Osteocyte (in vitro differentiated cells): ENCODE results near the gene PTGES. TPM values are rescaled to one million over a fixed set of nuclear protein-coding genes. Genes with fewer than 3 reads are reported as not detected.

ENCODE experiments used
- DNase-seq: peaks from one replicate; pipeline ENCODE4 v3.0.0; 2021; ENCODE audit warnings: mixed read lengths; ENCODE audit not compliant: unreplicated experiment; ENCODE audit errors: extremely low spot score
- H3K27ac Mint-ChIP-seq: one replicate; pipeline ENCODE4 v1.8.0; 2021; ENCODE audit warnings: mild to moderate bottlenecking, mixed read lengths; ENCODE audit not compliant: unreplicated experiment
- H3K27me3 Mint-ChIP-seq: one replicate; pipeline ENCODE4 v1.8.0; 2021; ENCODE audit warnings: mixed read lengths; ENCODE audit not compliant: unreplicated experiment
- H3K36me3 Mint-ChIP-seq: one replicate; pipeline ENCODE4 v1.8.0; 2021; ENCODE audit warnings: mixed read lengths; ENCODE audit not compliant: unreplicated experiment
- H3K4me1 Mint-ChIP-seq: one replicate; pipeline ENCODE4 v1.8.0; 2021; ENCODE audit warnings: mixed read lengths; ENCODE audit not compliant: unreplicated experiment
- H3K4me3 Mint-ChIP-seq: one replicate; pipeline ENCODE4 v1.8.0; 2021; ENCODE audit warnings: mild to moderate bottlenecking, moderate library complexity, mixed read lengths; ENCODE audit not compliant: unreplicated experiment
- H3K9me3 Mint-ChIP-seq: one replicate; pipeline ENCODE4 v1.8.0; 2021; ENCODE audit warnings: mixed read lengths; ENCODE audit not compliant: unreplicated experiment
- CTCF ChIP-seq: fragments of 200-600 bp; sonication (generic); IDR thresholded peaks from 2 replicates; pipeline ENCODE4 v1.5.0; 2021; ENCODE audit warnings: antibody characterized with exemption, mild to moderate bottlenecking, moderate library complexity
- total RNA-seq: library from RNA; stranded (reverse); gene quantifications from 2 replicates; pipeline ENCODE4 v1.2.1, GENCODE V29; 2021

PTGES gene
- total RNA-seq, 1 donor from 2014 or later, result 0.83 TPM

- no peak for TF ChIP-seq CTCF
- peaks cover 15% of the 10 kb centered on the region for H3K27me3 Mint-ChIP-seq
- H3K27ac Mint-ChIP-seq, result no peak overlapping the region
- H3K4me3 Mint-ChIP-seq, result no peak overlapping the region
- no peak for DNase-seq
- H3K9me3 Mint-ChIP-seq, result no peaks in the 10 kb centered on the region
- H3K4me1 Mint-ChIP-seq, result peaks cover 17% of the 10 kb centered on the region
- H3K36me3 Mint-ChIP-seq, result no peaks in the 10 kb centered on the region
These were observed 28.3 kb upstream of the PTGES start for GRCh38 chr9:129781131-129781530.

DNA sequence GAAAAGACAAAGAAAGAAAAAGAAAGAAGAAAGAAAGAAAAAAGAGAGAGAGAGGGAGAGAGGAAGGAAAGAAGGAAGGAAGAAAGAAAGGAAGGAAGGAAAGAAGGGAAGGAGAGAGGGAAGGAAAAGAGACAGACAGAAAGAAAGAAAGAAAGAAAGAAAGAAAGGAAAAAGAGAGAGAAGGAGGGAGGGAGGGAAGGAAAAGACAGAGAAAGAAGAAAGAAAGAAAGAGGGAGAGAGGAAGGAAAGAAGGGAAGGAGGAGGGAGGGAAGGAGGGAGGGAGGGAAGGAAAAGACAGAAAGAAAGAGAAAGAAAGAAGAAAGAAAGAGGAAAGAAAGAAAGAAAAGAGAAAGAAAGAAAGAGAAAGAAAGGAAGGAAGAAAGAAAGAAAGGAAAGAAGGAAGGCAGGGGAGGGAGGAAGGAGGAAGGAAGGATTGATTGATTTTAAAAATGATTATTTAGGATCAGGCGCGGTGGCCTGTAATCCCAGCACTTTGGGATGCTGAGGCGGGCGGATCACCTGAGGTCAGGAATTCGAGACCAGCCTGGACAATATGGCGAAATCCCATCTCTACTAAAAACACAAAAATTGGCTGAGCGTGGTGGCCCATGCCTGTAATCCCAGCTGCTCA lies 26.8 kb upstream of the PTGES start:
- DNase-seq, result no peak
- H3K4me1 Mint-ChIP-seq, result peaks cover 17% of the 10 kb centered on the region
- H3K27me3 Mint-ChIP-seq, result peaks cover 10% of the 10 kb centered on the region
- H3K27ac Mint-ChIP-seq, result no peak overlapping the region
- H3K4me3 Mint-ChIP-seq, result no peak overlapping the region
- TF ChIP-seq CTCF, result no peak
- H3K36me3 Mint-ChIP-seq, result no peaks in the 10 kb centered on the region
- no peaks in the 10 kb centered on the region for H3K9me3 Mint-ChIP-seq

DNA sequence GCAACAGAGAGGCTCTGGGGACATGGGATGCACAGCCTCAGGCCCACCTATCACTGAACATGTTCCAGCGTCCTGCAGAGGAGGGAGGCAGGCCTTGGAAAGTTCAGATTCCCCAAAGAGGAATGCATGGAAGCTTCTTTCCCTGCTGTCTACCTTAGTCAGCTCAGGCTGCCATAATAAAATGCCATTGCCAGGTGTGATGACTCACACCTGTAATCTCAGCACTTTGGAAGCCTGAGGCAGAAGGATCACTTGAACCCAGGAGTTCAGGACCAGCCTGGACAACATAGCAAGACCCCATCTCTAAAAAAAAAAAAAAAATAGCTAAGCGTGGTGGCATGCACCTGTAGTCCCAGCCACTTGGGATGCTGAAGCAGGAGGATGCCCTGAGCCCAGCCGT lies 25.6 kb upstream of the PTGES start:
- H3K9me3 Mint-ChIP-seq, result no peaks in the 10 kb centered on the region

GRCh38 chr9:129777769-129778130 lies 24.9 kb upstream of the PTGES start:
- Mint-ChIP-seq H3K4me3 (no peak overlapping the region), H3K4me1 (peaks cover 20% of the 10 kb centered on the region), H3K27me3 (peaks cover 10% of the 10 kb centered on the region), H3K9me3 (no peaks in the 10 kb centered on the region), H3K36me3 (no peaks in the 10 kb centered on the region), H3K27ac (peak overlapping the region; percentile 91)
- TF ChIP-seq CTCF, result no peak
- DNase-seq, result no peak

More for the DNA sequence above, 25.6 kb upstream of the PTGES start:
- no peak overlapping the region for H3K27ac Mint-ChIP-seq
- no peaks in the 10 kb centered on the region for H3K36me3 Mint-ChIP-seq
- DNase-seq, result no peak
- peaks cover 10% of the 10 kb centered on the region for H3K27me3 Mint-ChIP-seq
- no peak overlapping the region for H3K4me3 Mint-ChIP-seq
- H3K4me1 Mint-ChIP-seq, result peaks cover 20% of the 10 kb centered on the region
- no peak for TF ChIP-seq CTCF

GRCh38 chr9:129776938-129777768 lies 24.3 kb upstream of the PTGES start:
- H3K9me3 Mint-ChIP-seq, result no peaks in the 10 kb centered on the region
- TF ChIP-seq CTCF, result no peak
- H3K4me3 Mint-ChIP-seq, result peak overlapping the region; percentile 39
- H3K27me3 Mint-ChIP-seq, result peaks cover 10% of the 10 kb centered on the region
- peak overlapping the region; percentile 91 for H3K27ac Mint-ChIP-seq
- H3K4me1 Mint-ChIP-seq, result peaks cover 20% of the 10 kb centered on the region
- H3K36me3 Mint-ChIP-seq, result no peaks in the 10 kb centered on the region
- DNase-seq, result peak; percentile 96
